Adrenal gland (tissue), 12 donors: ENCODE data around the gene GMEB2. TPM values are rescaled to one million over a fixed set of nuclear protein-coding genes. Genes with fewer than 3 reads are reported as not detected.

Experiments
- DNase-seq, 7 donors: peaks; one replicate each; pipeline ENCODE4 v3.0.0-alpha.2; 2019 to 2020
- H3K27ac ChIP-seq, 5 donors: fragments of 200-600 bp; sonication (generic) in 4 of 5; 1 replicate in 3 of 5; 2 replicates in 2 of 5; pipeline versions ENCODE4 v1.5.1 to v1.8.0; 2016 to 2020; ENCODE audit warnings: mild to moderate bottlenecking in 1 of 5
- H3K27me3 ChIP-seq: fragments of 200-600 bp; 2 replicates; pipeline ENCODE4 v1.8.0; 2021
- H3K36me3 ChIP-seq, 2 donors: fragments of 200-600 bp; replicated peaks in 1 of 2; 1 replicate in 1 of 2; 2 replicates in 1 of 2; pipeline versions ENCODE4 v1.5.1 to v1.8.0; 2018 to 2022
- H3K4me1 ChIP-seq, 2 donors: fragments of 200-600 bp; replicated peaks in 1 of 2; 1 replicate in 1 of 2; 2 replicates in 1 of 2; pipeline versions ENCODE4 v1.5.1 to v1.8.0; 2018 to 2021
- H3K4me3 ChIP-seq, 4 donors: fragments of 200-600 bp; sonication (generic) in 3 of 4; one replicate each; pipeline ENCODE4 v1.5.1; 2016 to 2018
- H3K9me3 ChIP-seq, 3 donors: fragments of 200-600 bp; sonication (generic) in 1 of 3; replicated peaks in 1 of 3; 1 replicate in 2 of 3; 2 replicates in 1 of 3; pipeline versions ENCODE4 v1.5.1 to v1.8.0; 2016 to 2021
- CTCF ChIP-seq, 6 experiments: fragments of 450-650 bp in 4 of 6; fragments of 200-600 bp in 2 of 6; sonication (generic) in 1 of 6; IDR thresholded peaks; 1 replicate in 5 of 6; 2 replicates in 1 of 6; pipeline versions ENCODE4 v1.5.1 to v1.8.0; 2016 to 2021; ENCODE audit warnings: antibody characterized with exemption in 6 of 6, mild to moderate bottlenecking in 2 of 6, moderate library complexity in 1 of 6
- POLR2A ChIP-seq, 2 donors: fragments of 450-650 bp; IDR thresholded peaks; one replicate each; pipeline ENCODE4 v1.6.1; 2017; ENCODE audit warnings: antibody characterized with exemption in 2 of 2, mild to moderate bottlenecking in 2 of 2, moderate library complexity in 1 of 2
- WGBS, 4 donors: extraction: QIAGEN DNeasy Blood & Tissue Kit in 2 of 4; methylation state at CpG; one replicate each; pipeline versions ENCODE4 v1.1.5 to v1.1.7; 2013 to 2017; 5-methylcytosine and 5-hydroxymethylcytosine counted together
- intact Hi-C, 2 donors: fragments of 100-400 bp; cut with DNase I; formaldehyde crosslinking; loops; one replicate each; pipeline versions ENCODE4 v1.14.1 to v1.15.0; 2022 to 2023
- polyA plus RNA-seq, 3 donors: library from polyadenylated mRNA; stranded (reverse); fragments of 200-250 nt in 2 of 3; fragments of 350-450 nt in 1 of 3; fragmentation: Illumina TruSeq in 1 of 3; extraction: RNeasy Lipid Tissue Mini Kit (QIAGEN cat#74804) in 1 of 3; gene quantifications; one replicate each; pipeline ENCODE4 v1.2.3, GENCODE V29; 2013 to 2014
- total RNA-seq, 9 donors: library from RNA; depleted of rRNA in 4 of 9; stranded (reverse); fragments of >200 nt in 4 of 9; fragments of 120-200 nt in 1 of 9; fragmentation: NEBNext Ultra II Directional in 1 of 9; extraction: Animal tissue kit (Norgen Biotek cat#: 25700) in 1 of 9; gene quantifications; one replicate each; pipeline versions ENCODE4 v1.1.0 to v1.2.4, GENCODE V29; 2013 to 2023
- donor health status: healthy with polysubstance abuse.
- donor health status: Bipolar disorder and iron deficiency.
- donor health status: DM: yes; HTN: yes; CAD: no.
- donor health status: DM: no; HTN: no; CAD: no.
- donor health status: DM: no; HTN: no; CAD: no.
- donor health status: DM: yes; HTN: yes; CAD: no.

The GMEB2 gene
- total and polyA plus RNA-seq, 12 donors: 4.2 to 18.2 (median 12.5) TPM

DNA sequence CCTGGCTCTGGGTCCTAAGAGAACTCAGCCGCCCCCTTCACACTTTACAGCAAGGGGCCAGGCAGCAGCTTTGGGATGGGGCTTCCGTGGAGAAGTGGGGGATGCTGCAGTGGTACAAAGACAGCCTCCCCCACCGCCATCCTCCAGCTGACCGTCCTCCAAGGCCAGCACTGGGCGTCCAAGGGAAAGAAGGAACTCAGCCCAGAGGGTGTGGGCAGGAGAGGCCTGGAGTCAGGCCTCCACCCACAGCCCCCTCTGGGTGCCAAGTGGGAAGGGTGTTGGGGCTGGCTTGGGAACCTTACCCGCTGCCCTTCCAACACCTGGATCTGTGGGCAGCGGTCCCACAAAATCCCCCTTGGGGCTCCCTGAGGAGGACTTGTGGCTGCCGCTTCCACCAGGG, 13.2 kb upstream of the GMEB2 start:
- Histone ChIP-seq H3K4me1 (peaks cover 5 to 6% of the 10 kb centered on the region in 2 donors), H3K27ac (peak overlapping the region in 1 of 5 donors; percentile 50), H3K9me3 (no peaks in the 10 kb centered on the region), H3K27me3 (no peaks in the 10 kb centered on the region), H3K4me3 (no peak overlapping the region), H3K36me3 (no peaks in the 10 kb centered on the region)
- 30 to 62% (median 58%) methylated on average over 2 to 8 of the region's 8 CpGs for WGBS, 4 donors
- DNase-seq: no peak
- TF ChIP-seq CTCF (IDR thresholded peaks at IDR 0.05): no peak
- TF ChIP-seq POLR2A (IDR thresholded peaks at IDR 0.05): no peak
- intact Hi-C loops: no loop called here

- Histone ChIP-seq H3K27me3 (no peaks in the 10 kb centered on the region), H3K36me3 (no peaks in the 10 kb centered on the region), H3K9me3 (no peaks in the 10 kb centered on the region), H3K27ac (peak overlapping the region in 1 of 5 donors; percentile 50), H3K4me1 (peaks cover 5 to 6% of the 10 kb centered on the region in 2 donors), H3K4me3 (no peak overlapping the region)
- peak in 1 of 7 donors; percentile 37 for DNase-seq
- WGBS, 4 donors: 59 to 76% (median 66%) methylated on average over 10 to 15 of the region's 15 CpGs
- intact Hi-C loops: no loop called here
- TF ChIP-seq CTCF (IDR thresholded peaks at IDR 0.05) (no peak), POLR2A (IDR thresholded peaks at IDR 0.05) (no peak)
Measured at GRCh38 chr20:63639093-63639975, 12.4 kb upstream of the GMEB2 start.

- Histone ChIP-seq H3K27ac (no peak overlapping the region), H3K4me3 (no peak overlapping the region), H3K9me3 (no peaks in the 10 kb centered on the region), H3K4me1 (no peaks in the 10 kb centered on the region), H3K27me3 (no peaks in the 10 kb centered on the region), H3K36me3 (no peaks in the 10 kb centered on the region)
- DNase-seq: no peak
- TF ChIP-seq CTCF (IDR thresholded peaks at IDR 0.05) (no peak), POLR2A (IDR thresholded peaks at IDR 0.05) (no peak)
- 76 to 79% (median 77%) methylated on average over 11 to 19 of the region's 19 CpGs for WGBS, 4 donors
- intact Hi-C loops: no loop called here
Measured at GRCh38 chr20:63636752-63637628, 10.1 kb upstream of the GMEB2 start.
